Measurements from ENCODE around the gene ZCCHC7.
"Not testable (repeated sequence)": the region's sequence is repeated elsewhere in the genome, so short reads cannot be mapped to it uniquely, and the experiment has no call there.

ZCCHC7 gene

GRCh38 chr9:37255944-37256862 lies 135.8 kb downstream of the ZCCHC7 start:
- DNase-seq, result no peak

GRCh38 chr9:37259951-37260350 lies 139.6 kb downstream of the ZCCHC7 start:
- no peak for DNase-seq

- DNase-seq, result no peak
These were observed 142.0 kb downstream of the ZCCHC7 start for GRCh38 chr9:37262410-37262809.

GRCh38 chr9:37264539-37264938 lies 144.2 kb downstream of the ZCCHC7 start:
- DNase-seq, result no peak

GRCh38 chr9:37266630-37267029 lies 146.3 kb downstream of the ZCCHC7 start:
- DNase-seq, result no peak

GRCh38 chr9:37269221-37269620 lies 148.8 kb downstream of the ZCCHC7 start:
- no peak for DNase-seq

- no peak for DNase-seq
These were observed 151.3 kb downstream of the ZCCHC7 start for GRCh38 chr9:37271679-37272078.

GRCh38 chr9:37273595-37273994 lies 153.2 kb downstream of the ZCCHC7 start:
- no peak for DNase-seq

GRCh38 chr9:37281541-37281940 lies 161.2 kb downstream of the ZCCHC7 start:
- DNase-seq, result no peak

GRCh38 chr9:37283730-37284325 lies 163.5 kb downstream of the ZCCHC7 start:
- no peak for DNase-seq

GRCh38 chr9:37284636-37285035 lies 164.3 kb downstream of the ZCCHC7 start:
- DNase-seq, result no peak

GRCh38 chr9:37286530-37287175 lies 166.3 kb downstream of the ZCCHC7 start:
- DNase-seq, result no peak

- no peak for DNase-seq
These were observed 166.9 kb downstream of the ZCCHC7 start for GRCh38 chr9:37287317-37287716.

GRCh38 chr9:37289631-37290030 lies 169.3 kb downstream of the ZCCHC7 start:
- DNase-seq, result no peak

GRCh38 chr9:37290366-37290939 lies 170.1 kb downstream of the ZCCHC7 start:
- no peak for DNase-seq

GRCh38 chr9:37290940-37291485 lies 170.6 kb downstream of the ZCCHC7 start:
- DNase-seq, result no peak

- DNase-seq, result not testable (repeated sequence)
These were observed 171.4 kb downstream of the ZCCHC7 start for GRCh38 chr9:37291612-37292238.

- DNase-seq, result no peak
These were observed 172.5 kb downstream of the ZCCHC7 start for GRCh38 chr9:37292896-37293295.

- no peak for DNase-seq
These were observed 173.5 kb downstream of the ZCCHC7 start for GRCh38 chr9:37293664-37294524.

GRCh38 chr9:37295178-37295577 lies 174.8 kb downstream of the ZCCHC7 start:
- DNase-seq, result no peak

- DNase-seq, result no peak
These were observed 175.4 kb downstream of the ZCCHC7 start for GRCh38 chr9:37295796-37296195.

- DNase-seq, result no peak
These were observed 177.2 kb downstream of the ZCCHC7 start for GRCh38 chr9:37297592-37297991.
